HTR-8/SVneo (cell line): ENCODE results near the gene MACROH2A1.

Experiments
- DNase-seq: peaks from one replicate; pipeline ENCODE4 v3.0.0; 2011; ENCODE audit warnings: low spot score, mixed read lengths; ENCODE audit not compliant: insufficient read length
- FAIRE-seq: peaks from 2 replicates; lab custom pipeline; 2011; peaks lifted over from hg19 to GRCh38; lab: Jason Lieb, UNC

The MACROH2A1 gene

GRCh38 chr5:135304352-135305221 lies 94.4 kb downstream of the MACROH2A1 start:
- no peak for FAIRE-seq
- DNase-seq, result no peak

- no peak for DNase-seq
- FAIRE-seq, result no peak
Measured at GRCh38 chr5:135303582-135304173, 95.4 kb downstream of the MACROH2A1 start.

- FAIRE-seq, result no peak
- no peak for DNase-seq
Measured at GRCh38 chr5:135296900-135297816, 101.9 kb downstream of the MACROH2A1 start.

GRCh38 chr5:135295852-135296251 lies 103.2 kb downstream of the MACROH2A1 start:
- DNase-seq, result no peak
- FAIRE-seq, result no peak

- FAIRE-seq, result no peak
- DNase-seq, result no peak
Measured at GRCh38 chr5:135294793-135295192, 104.2 kb downstream of the MACROH2A1 start.

GRCh38 chr5:135289651-135290050 lies 109.4 kb downstream of the MACROH2A1 start:
- no peak for FAIRE-seq

GRCh38 chr5:135287551-135287950 lies 111.5 kb downstream of the MACROH2A1 start:
- no peak for DNase-seq
- no peak for FAIRE-seq

More at GRCh38 chr5:135289651-135290050, 109.4 kb downstream of the MACROH2A1 start:
- DNase-seq, result no peak
